Endothelial cell of umbilical vein (primary cell): ENCODE measurements around the gene RNASEH2A. TPM values are rescaled to one million over a fixed set of nuclear protein-coding genes. Genes with fewer than 3 reads are reported as not detected.
A peak's percentile ranks its signal among the peaks of the same experiment; 100 is the strongest.

Experiments used
- BruUV-seq: library from RNA; stranded (reverse); fragments of 400-500 nt; replicated peaks from 2 replicates; lab custom pipeline; 2021; lab: Mats Ljungman, UMichigan
- CTCF ChIA-PET: fragments of 300-600, 350-600 bp; sonication (Branson Sonifier 250); formaldehyde crosslinking; loops from one replicate; lab custom pipeline; 2021; ENCODE audit warnings: antibody characterized with exemption, inconsistent platforms; lab: Charles Lee
- POLR2A ChIA-PET: fragments of 300-600, 350-600 bp; sonication (Branson Sonifier 250); formaldehyde crosslinking; loops from one replicate; lab custom pipeline; 2021; ENCODE audit warnings: antibody characterized with exemption, inconsistent platforms; lab: Charles Lee
- DNase-seq: peaks from one replicate; pipeline ENCODE4 v3.0.0-alpha.2; 2011; ENCODE audit warnings: low read depth, low spot score
- FAIRE-seq: peaks from 2 replicates; lab custom pipeline; 2011; peaks lifted over from hg19 to GRCh38; lab: Jason Lieb, UNC
- H2AFZ ChIP-seq: 2 replicates; pipeline ENCODE4 v1.6.0; 2012; ENCODE audit warnings: low read depth, low read length, control low read depth, inconsistent platforms
- H3K27ac ChIP-seq: 2 replicates; pipeline ENCODE4 v1.5.1; 2011; ENCODE audit warnings: low read depth, mild to moderate bottlenecking, control low read depth, low read length, moderate library complexity; ENCODE audit not compliant: insufficient read depth
- H3K27me3 ChIP-seq, 2 experiments: 2 replicates each; pipeline versions ENCODE4 v1.6.0 to v1.6.1; 2011; ENCODE audit warnings: low read length in 2 of 2, mixed read lengths in 1 of 2; ENCODE audit not compliant: control insufficient read depth in 2 of 2, insufficient read depth in 2 of 2
- H3K36me3 ChIP-seq, 2 experiments: 2 replicates in 1 of 2; 3 replicates in 1 of 2; pipeline ENCODE4 v1.5.1; 2011; ENCODE audit warnings: low read length in 2 of 2, mild to moderate bottlenecking in 1 of 2, moderate library complexity in 1 of 2; ENCODE audit not compliant: control insufficient read depth in 2 of 2, insufficient read depth in 2 of 2; ENCODE audit errors: extremely low read depth in 1 of 2
- H3K4me1 ChIP-seq: 3 replicates; pipeline ENCODE4 v1.5.1; 2011; ENCODE audit warnings: mild to moderate bottlenecking, low read length; ENCODE audit not compliant: control insufficient read depth, insufficient read depth; ENCODE audit errors: extremely low read depth
- H3K4me2 ChIP-seq: 2 replicates; pipeline ENCODE4 v1.6.1; 2011; ENCODE audit warnings: low read length, control low read depth, mixed read lengths; ENCODE audit not compliant: insufficient read depth
- H3K4me3 ChIP-seq, 3 experiments: fragments of 200-600 bp in 1 of 3; sonication (generic), shearing (Covaris generic) in 1 of 3; replicated peaks in 1 of 3; 2 replicates each; pipeline ENCODE4 v1.5.1; 2011 to 2016; ENCODE audit warnings: control low read depth in 3 of 3, low read length in 3 of 3, mild to moderate bottlenecking in 2 of 3, inconsistent platforms in 1 of 3, low read depth in 1 of 3, moderate library complexity in 1 of 3; ENCODE audit not compliant: insufficient read depth in 1 of 3
- H3K79me2 ChIP-seq: 2 replicates; pipeline ENCODE4 v1.6.0; 2012; ENCODE audit warnings: low read length, inconsistent platforms; ENCODE audit not compliant: control insufficient read depth, insufficient read depth
- H3K9ac ChIP-seq: replicated peaks from 2 replicates; pipeline ENCODE3; 2011; ENCODE audit warnings: low read length, control low read depth; ENCODE audit not compliant: insufficient read depth; ENCODE audit errors: extremely low read depth
- H3K9me1 ChIP-seq: replicated peaks from 3 replicates; pipeline ENCODE4 v1.6.0; 2011; ENCODE audit warnings: mild to moderate bottlenecking, low read length; ENCODE audit not compliant: control insufficient read depth, insufficient read depth; ENCODE audit errors: extremely low read depth
- H3K9me3 ChIP-seq: replicated peaks from 2 replicates; pipeline ENCODE4 v1.5.1; 2012; ENCODE audit warnings: low read length, inconsistent platforms; ENCODE audit not compliant: control insufficient read depth, insufficient read depth
- H4K20me1 ChIP-seq: replicated peaks from 2 replicates; pipeline ENCODE3; 2011; ENCODE audit warnings: mild to moderate bottlenecking, low read length; ENCODE audit not compliant: control insufficient read depth, insufficient read depth; ENCODE audit errors: extremely low read depth
- CTCF ChIP-seq, 2 donors: IDR thresholded peaks; 1 replicate in 1 of 2; 2 replicates in 1 of 2; pipeline ENCODE4 v1.5.1; 2011; ENCODE audit warnings: low read length in 2 of 2, mild to moderate bottlenecking in 2 of 2, moderate library complexity in 2 of 2, control low read depth in 1 of 2, inconsistent platforms in 1 of 2, low read depth in 1 of 2; ENCODE audit not compliant: insufficient read depth in 1 of 2; ENCODE audit errors: extremely low read depth in 1 of 2
- FOS ChIP-seq: IDR thresholded peaks from 2 replicates; pipeline ENCODE4 v1.6.1; 2011; ENCODE audit warnings: mild to moderate bottlenecking, low read length, moderate library complexity, borderline replicate concordance; ENCODE audit not compliant: insufficient read depth
- GATA2 ChIP-seq: IDR thresholded peaks from 2 replicates; pipeline ENCODE4 v1.7.0; 2011; ENCODE audit warnings: low read depth, mild to moderate bottlenecking, moderate library complexity, mixed read lengths, low read length; ENCODE audit not compliant: insufficient read length, insufficient read depth
- JUN ChIP-seq: IDR thresholded peaks from 2 replicates; pipeline ENCODE4 v1.6.1; 2011; ENCODE audit warnings: borderline replicate concordance, low read depth; ENCODE audit not compliant: insufficient read length, insufficient read depth
- MAX ChIP-seq: IDR thresholded peaks from 2 replicates; pipeline ENCODE4 v1.6.1; 2011; ENCODE audit not compliant: insufficient read depth, insufficient read length
- MYC ChIP-seq: IDR thresholded peaks from one replicate; pipeline ENCODE4 v1.6.1; 2011; ENCODE audit warnings: mild to moderate bottlenecking, low read depth, low read length
- dilution Hi-C: fragments of 300-500 bp; cut with MboI; formaldehyde crosslinking; loops from one replicate; pipeline ENCODE4 v1.15.0; 2019; ENCODE audit warnings: low sequenced_read_pairs; ENCODE audit not compliant: extremely low pct_ligation_motif_present
- intact Hi-C: fragments of 100-400 bp; cut with micrococcal nuclease; formaldehyde crosslinking; loops from one replicate; pipeline ENCODE4 v1.10.0; 2022
- polyA plus RNA-seq, 4 experiments: library from polyadenylated mRNA; depleted of rRNA in 3 of 4; stranded (reverse) in 3 of 4; unstranded in 1 of 4; fragments of >200 nt; gene quantifications; 2 replicates each; pipeline versions ENCODE4 v1.2.1 to v1.2.3, GENCODE V29; 2011 to 2012; ENCODE audit warnings: missing spikeins in 1 of 4
- total RNA-seq: library from RNA; stranded (reverse); gene quantifications from 2 replicates; pipeline ENCODE4 v1.2.3, GENCODE V29; 2021

The RNASEH2A gene
- total and polyA plus RNA-seq, 2 donors (not counting 3 experiments of a cell fraction or from before 2014, with no cell fraction given) = 25.6 to 45.4 TPM

DNA sequence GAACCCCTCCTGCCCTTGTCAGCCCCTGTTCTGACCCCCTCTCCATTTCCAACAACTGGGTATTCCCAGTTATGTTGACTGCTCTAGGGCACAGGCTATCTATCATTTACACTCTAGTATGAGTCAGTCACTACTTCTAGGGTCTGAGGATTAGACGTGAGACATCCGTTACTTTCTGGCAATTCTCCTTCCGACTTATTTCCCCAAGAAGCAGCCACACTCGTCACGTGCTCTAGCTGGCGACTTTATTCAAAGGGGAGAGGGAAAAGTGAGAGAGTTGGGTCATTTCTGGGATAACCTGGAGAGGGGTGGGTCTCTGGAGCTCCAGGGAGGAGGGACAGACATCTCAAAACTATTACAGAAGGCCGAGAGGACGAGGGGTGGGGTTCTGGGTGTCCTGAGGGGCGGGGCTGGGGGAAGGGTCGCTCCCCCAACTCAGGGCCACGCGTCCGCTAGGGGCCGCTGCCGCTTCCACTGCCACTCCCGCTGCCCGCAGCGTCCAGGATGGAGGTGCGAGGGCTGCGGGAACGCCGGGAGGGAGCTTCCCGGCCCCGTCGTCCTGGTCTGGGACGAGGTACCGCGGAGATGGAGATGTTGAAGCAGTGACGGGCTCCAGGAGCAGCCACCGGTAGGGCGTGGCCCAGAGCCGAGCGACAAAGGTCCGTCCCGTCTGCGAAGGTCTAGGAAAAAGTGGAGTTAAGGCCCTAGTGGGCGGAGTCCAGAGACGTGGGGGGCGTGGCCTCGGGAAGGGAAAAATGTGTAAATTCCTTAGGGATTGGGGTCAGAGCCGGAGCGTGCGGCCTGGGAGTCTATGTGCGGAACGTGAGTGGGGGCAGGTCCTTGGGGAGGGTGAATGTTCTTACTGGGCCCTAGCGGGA is 19.1 kb downstream of the RNASEH2A start:
- dilution Hi-C loops (no loop called here), intact Hi-C loops (no loop called here)
- H3K79me2 ChIP-seq = no peaks in the 10 kb centered on the region
- H3K4me1 ChIP-seq = no peaks in the 10 kb centered on the region
- FAIRE-seq (peak; percentile 28), DNase-seq (peak; percentile 43)
- H3K9me1 ChIP-seq = no peaks in the 10 kb centered on the region
- no peak overlapping the region for H3K4me3 ChIP-seq
- H3K4me2 ChIP-seq = no peak overlapping the region
- H3K36me3 ChIP-seq = no peaks in the 10 kb centered on the region
- TF ChIP-seq CTCF (IDR thresholded peaks at IDR 0.05; ENCODE audit: extremely low read depth in 1 of 2, insufficient read depth in 1 of 2, low read depth in 1 of 2, low read length in 2 of 2) (peak; percentile 39 to 66), MAX (no peak)
- no peak overlapping the region for H3K9ac ChIP-seq
- peak overlapping the region; percentile 87 for H2AFZ ChIP-seq
- no peaks in the 10 kb centered on the region for H4K20me1 ChIP-seq
- no peaks in the 10 kb centered on the region for H3K9me3 ChIP-seq
- POLR2A ChIA-PET = no interaction called here
- no peak overlapping the region for H3K27ac ChIP-seq
- H3K27me3 ChIP-seq = no peaks in the 10 kb centered on the region
- no TSS peak for BruUV-seq
- CTCF ChIA-PET = interaction anchor here (0.5 to 2.5 kb wide), 7 partner anchors 9 to 64 kb away, joined by 3 to 11 read pairs (median 6); partner anchors contain the start of gene RTBDN

DNA sequence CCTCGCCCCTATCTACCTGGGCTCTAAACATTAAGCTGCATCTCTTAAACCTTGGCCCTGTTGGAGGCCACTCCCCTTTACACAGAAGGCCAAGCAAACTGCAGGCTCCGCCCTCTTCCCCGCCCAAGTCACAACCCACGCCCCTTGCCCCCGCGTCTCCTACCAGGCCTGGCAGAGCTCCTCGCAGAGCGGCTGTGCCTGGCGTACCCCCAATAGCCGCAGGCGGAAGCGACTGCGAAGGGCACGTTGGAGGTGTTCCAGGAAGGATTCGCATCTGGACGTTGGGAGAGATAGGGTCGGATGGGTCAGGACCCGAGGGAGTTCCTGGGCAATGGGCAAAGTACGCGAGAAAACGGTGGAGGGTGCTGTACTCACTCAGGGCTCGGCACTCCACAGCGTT is 22.1 kb downstream of the RNASEH2A start:
- DNase-seq (no peak), FAIRE-seq (no peak)
- Histone ChIP-seq H3K4me3 (no peak overlapping the region), H3K9me1 (no peaks in the 10 kb centered on the region), H3K9ac (no peak overlapping the region), H3K79me2 (no peaks in the 10 kb centered on the region), H3K27ac (no peak overlapping the region), H3K36me3 (no peaks in the 10 kb centered on the region), H4K20me1 (no peaks in the 10 kb centered on the region), H2AFZ (no peak overlapping the region), H3K4me1 (no peaks in the 10 kb centered on the region), H3K9me3 (no peaks in the 10 kb centered on the region), H3K4me2 (no peak overlapping the region), H3K27me3 (peaks cover 4 to 8% of the 10 kb centered on the region in 2 experiments)
- no TSS peak for BruUV-seq
- POLR2A ChIA-PET = no interaction called here
- dilution Hi-C loops (no loop called here), intact Hi-C loops (no loop called here)
- TF ChIP-seq GATA2 (no peak), JUN (no peak), MYC (no peak), MAX (no peak), FOS (no peak)
- CTCF ChIA-PET = interaction anchor here (1.1 to 3.5 kb wide), 2 partner anchors 19 to 62 kb away, joined by 4 to 19 read pairs; no protein-coding TSS in a partner anchor
